ENCODE measurements around the gene KCNIP3.
"Not testable (repeated sequence)": the region's sequence is repeated elsewhere in the genome, so short reads cannot be mapped to it uniquely, and the experiment has no call there.

The KCNIP3 gene

DNA sequence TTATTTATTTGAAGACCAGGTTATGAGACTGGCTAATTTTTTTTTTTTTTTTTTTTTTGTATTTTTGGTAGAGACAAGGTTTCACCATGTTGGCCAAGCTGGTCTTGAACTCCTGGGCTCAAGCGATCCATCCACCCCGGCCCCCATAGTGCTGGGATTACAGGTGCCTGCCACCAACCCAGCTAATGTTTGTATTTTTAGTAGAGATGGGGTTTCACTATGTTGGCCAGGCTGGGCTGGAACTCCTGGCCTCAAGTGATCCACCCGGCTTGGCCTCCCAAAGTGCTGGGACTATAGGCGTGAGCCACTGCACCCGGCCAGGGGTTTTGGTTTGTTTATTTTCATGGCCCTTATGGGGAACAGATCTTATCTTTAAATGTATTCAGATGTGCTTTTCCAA, 27.4 kb upstream of the KCNIP3 start:
- not testable (repeated sequence) for H2BK120ac ChIP-seq (ENCODE audit: low read depth, low read length); H2AFZ ChIP-seq (ENCODE audit: low read length); H2BK5ac ChIP-seq (ENCODE audit: low read length); H3K14ac ChIP-seq (ENCODE audit: low read length); H3K27ac ChIP-seq (replicated peaks; ENCODE audit: low read length); H3K79me1 ChIP-seq (ENCODE audit: low read depth, low read length); H3K18ac ChIP-seq (ENCODE audit: low read length); H3K36me3 ChIP-seq (replicated peaks in 1 of 2; ENCODE audit: control insufficient read depth in 2 of 2, insufficient read depth in 2 of 2, low read length in 2 of 2); H2BK12ac ChIP-seq (ENCODE audit: low read length); H3K4me3 ChIP-seq (ENCODE audit: low read length in 2 of 2); H2BK15ac ChIP-seq (ENCODE audit: low read length); H2AK5ac ChIP-seq (ENCODE audit: low read depth, low read length); H3K23ac ChIP-seq (ENCODE audit: low read depth, low read length, poor library complexity); H4K8ac ChIP-seq (ENCODE audit: low read depth, low read length); DNase-seq (ENCODE audit: low spot score); H3K4me2 ChIP-seq (ENCODE audit: insufficient read depth, low read length, poor library complexity, severe bottlenecking); H3K9ac ChIP-seq (ENCODE audit: low read depth, low read length, poor library complexity); H3K9me3 ChIP-seq (replicated peaks in 1 of 2; ENCODE audit: control insufficient read depth in 2 of 2, insufficient read depth in 1 of 2, low read depth in 1 of 2, low read length in 2 of 2); H4K91ac ChIP-seq (ENCODE audit: low read depth, low read length, poor library complexity); H3K27me3 ChIP-seq (ENCODE audit: control insufficient read depth in 3 of 3, insufficient read depth in 3 of 3, low read depth in 1 of 3, low read length in 3 of 3); H3K4ac ChIP-seq (ENCODE audit: low read length)
- WGBS, 2 donors (ENCODE audit: extremely low coverage in 2 of 2, insufficient read length in 2 of 2, insufficient replicate concordance in 1 of 2) = no CpG with 5 or more reads among the region's 5 CpGs
- H3K4me1 ChIP-seq (ENCODE audit: control insufficient read depth in 2 of 2, insufficient read depth in 1 of 2, low read depth in 1 of 2, low read length in 2 of 2) = peaks cover 11 to 12% of the 10 kb centered on the region in 2 donors

DNA sequence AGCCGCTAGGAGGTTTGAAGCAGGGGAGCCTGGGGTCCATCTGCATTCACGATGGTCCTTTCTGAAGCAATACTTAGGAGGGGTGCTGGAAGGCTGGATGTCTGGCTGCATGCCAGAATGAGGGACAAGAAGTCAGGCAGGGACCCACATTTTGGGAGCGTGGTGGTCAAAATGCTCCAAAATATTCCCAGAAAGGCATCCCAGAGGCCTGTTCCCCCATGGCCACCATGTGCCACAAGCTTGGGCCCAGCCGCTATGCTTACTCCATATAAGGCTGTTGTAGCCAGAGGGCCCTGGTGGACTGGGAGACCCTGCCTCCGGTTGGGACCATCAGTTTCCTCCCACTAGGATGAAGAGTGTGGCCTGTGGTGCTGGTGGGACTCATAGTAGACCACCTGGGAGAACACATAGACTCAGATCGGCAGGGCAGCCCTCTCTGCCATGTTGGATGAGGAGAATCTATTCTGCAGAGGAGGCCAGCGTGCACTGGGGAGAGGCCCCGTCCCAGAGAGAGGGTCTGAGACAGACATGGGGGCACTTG, 26.5 kb upstream of the KCNIP3 start:
- H3K9ac ChIP-seq (ENCODE audit: low read depth, low read length, poor library complexity) = no peak overlapping the region
- H3K79me1 ChIP-seq (ENCODE audit: low read depth, low read length) = no peaks in the 10 kb centered on the region
- no peak overlapping the region for H4K8ac ChIP-seq (ENCODE audit: low read depth, low read length)
- H3K36me3 ChIP-seq (replicated peaks in 1 of 2; ENCODE audit: control insufficient read depth in 2 of 2, insufficient read depth in 2 of 2, low read length in 2 of 2) = no peaks in the 10 kb centered on the region
- H2BK5ac ChIP-seq (ENCODE audit: low read length) = peak overlapping the region; percentile 28
- no peak for DNase-seq (ENCODE audit: low spot score)
- H3K4ac ChIP-seq (ENCODE audit: low read length) = no peak overlapping the region
- H3K4me3 ChIP-seq (ENCODE audit: low read length in 2 of 2) = no peak overlapping the region
- no peak overlapping the region for H3K14ac ChIP-seq (ENCODE audit: low read length)
- no peak overlapping the region for H2AFZ ChIP-seq (ENCODE audit: low read length)
- no peak overlapping the region for H3K4me2 ChIP-seq (ENCODE audit: insufficient read depth, low read length, poor library complexity, severe bottlenecking)
- no peak overlapping the region for H2AK5ac ChIP-seq (ENCODE audit: low read depth, low read length)
- H2BK120ac ChIP-seq (ENCODE audit: low read depth, low read length) = no peak overlapping the region
- no peak overlapping the region for H3K23ac ChIP-seq (ENCODE audit: low read depth, low read length, poor library complexity)
- no peak overlapping the region for H2BK12ac ChIP-seq (ENCODE audit: low read length)
- WGBS, 2 donors (ENCODE audit: extremely low coverage in 2 of 2, insufficient read length in 2 of 2, insufficient replicate concordance in 1 of 2) = no CpG with 5 or more reads among the region's 8 CpGs
- H4K91ac ChIP-seq (ENCODE audit: low read depth, low read length, poor library complexity) = no peak overlapping the region
- H3K27me3 ChIP-seq (ENCODE audit: control insufficient read depth in 3 of 3, insufficient read depth in 3 of 3, low read depth in 1 of 3, low read length in 3 of 3) = no peaks in the 10 kb centered on the region
- H3K27ac ChIP-seq (replicated peaks; ENCODE audit: low read length) = no peak overlapping the region
- no peaks in the 10 kb centered on the region for H3K9me3 ChIP-seq (replicated peaks in 1 of 2; ENCODE audit: control insufficient read depth in 2 of 2, insufficient read depth in 1 of 2, low read depth in 1 of 2, low read length in 2 of 2)
- peaks cover 11 to 12% of the 10 kb centered on the region in 2 donors for H3K4me1 ChIP-seq (ENCODE audit: control insufficient read depth in 2 of 2, insufficient read depth in 1 of 2, low read depth in 1 of 2, low read length in 2 of 2)
- no peak overlapping the region for H3K18ac ChIP-seq (ENCODE audit: low read length)
- no peak overlapping the region for H2BK15ac ChIP-seq (ENCODE audit: low read length)

DNA sequence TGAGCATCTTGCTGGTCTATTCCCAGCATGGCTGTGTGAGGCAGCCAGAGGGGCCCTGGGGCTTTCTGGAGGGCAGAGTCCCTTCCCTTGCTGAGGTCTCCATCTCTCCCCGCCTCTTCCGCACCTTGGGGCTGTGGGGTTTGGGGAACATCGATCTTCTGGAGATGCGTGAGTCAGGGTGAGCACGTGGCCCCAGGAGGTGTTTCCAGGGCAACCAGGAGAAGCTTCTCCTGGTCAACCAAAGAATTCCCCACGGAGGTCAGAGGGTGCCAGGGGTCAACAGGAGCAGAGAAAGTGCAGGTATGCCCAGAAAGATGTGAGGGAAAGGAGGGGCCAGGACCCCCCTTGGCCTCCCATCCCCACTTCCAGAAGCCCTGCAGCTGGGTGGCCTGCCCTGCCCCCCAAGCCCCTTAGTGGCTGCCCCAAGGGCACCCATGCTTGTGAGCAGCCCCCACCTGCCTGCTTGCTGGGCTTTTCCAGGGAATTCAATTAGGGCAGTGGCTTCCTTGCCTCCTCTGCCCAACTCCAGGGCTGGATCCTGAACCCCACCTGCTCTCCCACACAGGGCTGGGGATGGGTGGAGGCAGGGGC, 25.7 kb upstream of the KCNIP3 start:
- no peaks in the 10 kb centered on the region for H3K9me3 ChIP-seq (replicated peaks in 1 of 2; ENCODE audit: control insufficient read depth in 2 of 2, insufficient read depth in 1 of 2, low read depth in 1 of 2, low read length in 2 of 2)
- no peak overlapping the region for H4K8ac ChIP-seq (ENCODE audit: low read depth, low read length)
- no peak for DNase-seq (ENCODE audit: low spot score)
- H3K27me3 ChIP-seq (ENCODE audit: control insufficient read depth in 3 of 3, insufficient read depth in 3 of 3, low read depth in 1 of 3, low read length in 3 of 3) = no peaks in the 10 kb centered on the region
- no peak overlapping the region for H2AK5ac ChIP-seq (ENCODE audit: low read depth, low read length)
- H3K18ac ChIP-seq (ENCODE audit: low read length) = peak overlapping the region; percentile 15
- no CpG with 5 or more reads among the region's 6 CpGs for WGBS, 2 donors (ENCODE audit: extremely low coverage in 2 of 2, insufficient read length in 2 of 2, insufficient replicate concordance in 1 of 2)
- no peaks in the 10 kb centered on the region for H3K36me3 ChIP-seq (replicated peaks in 1 of 2; ENCODE audit: control insufficient read depth in 2 of 2, insufficient read depth in 2 of 2, low read length in 2 of 2)
- no peak overlapping the region for H3K14ac ChIP-seq (ENCODE audit: low read length)
- no peak overlapping the region for H3K4me2 ChIP-seq (ENCODE audit: insufficient read depth, low read length, poor library complexity, severe bottlenecking)
- H3K79me1 ChIP-seq (ENCODE audit: low read depth, low read length) = no peaks in the 10 kb centered on the region
- no peak overlapping the region for H3K27ac ChIP-seq (replicated peaks; ENCODE audit: low read length)
- H2AFZ ChIP-seq (ENCODE audit: low read length) = no peak overlapping the region
- no peak overlapping the region for H3K4me3 ChIP-seq (ENCODE audit: low read length in 2 of 2)
- H2BK120ac ChIP-seq (ENCODE audit: low read depth, low read length) = no peak overlapping the region
- no peak overlapping the region for H2BK15ac ChIP-seq (ENCODE audit: low read length)
- H3K4me1 ChIP-seq (ENCODE audit: control insufficient read depth in 2 of 2, insufficient read depth in 1 of 2, low read depth in 1 of 2, low read length in 2 of 2) = peaks cover 11 to 12% of the 10 kb centered on the region in 2 donors
- no peak overlapping the region for H3K4ac ChIP-seq (ENCODE audit: low read length)
- H4K91ac ChIP-seq (ENCODE audit: low read depth, low read length, poor library complexity) = no peak overlapping the region
- no peak overlapping the region for H3K23ac ChIP-seq (ENCODE audit: low read depth, low read length, poor library complexity)
- H2BK5ac ChIP-seq (ENCODE audit: low read length) = no peak overlapping the region
- H2BK12ac ChIP-seq (ENCODE audit: low read length) = no peak overlapping the region
- no peak overlapping the region for H3K9ac ChIP-seq (ENCODE audit: low read depth, low read length, poor library complexity)

DNA sequence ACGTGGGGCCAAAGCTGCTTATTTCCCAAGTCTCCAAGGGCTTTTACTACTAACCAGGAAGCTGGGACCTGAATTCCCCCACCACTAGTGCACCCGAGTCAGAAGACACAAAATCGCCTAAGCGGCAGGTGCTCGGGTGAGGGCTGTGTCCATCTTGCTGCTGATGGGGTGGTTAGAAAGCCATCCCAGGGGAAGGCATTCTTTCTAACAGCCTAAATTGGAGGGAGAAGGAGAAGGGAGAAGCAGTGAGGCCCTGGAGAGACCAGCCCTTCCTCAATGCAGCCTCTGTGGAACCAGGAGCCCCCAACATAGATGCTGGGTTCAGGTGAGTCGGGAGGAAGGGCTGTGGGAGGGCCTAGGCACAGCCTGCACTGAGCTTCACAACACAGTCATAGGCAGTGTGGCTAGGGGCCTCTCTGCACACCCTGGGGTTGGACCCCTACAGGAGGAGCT, 24.8 kb upstream of the KCNIP3 start:
- Histone ChIP-seq H3K4me3 (ENCODE audit: low read length in 2 of 2) (no peak overlapping the region), H4K91ac (ENCODE audit: low read depth, low read length, poor library complexity) (no peak overlapping the region), H2BK15ac (ENCODE audit: low read length) (no peak overlapping the region), H3K79me1 (ENCODE audit: low read depth, low read length) (no peaks in the 10 kb centered on the region), H3K14ac (ENCODE audit: low read length) (no peak overlapping the region), H4K8ac (ENCODE audit: low read depth, low read length) (no peak overlapping the region), H3K4ac (ENCODE audit: low read length) (no peak overlapping the region), H3K27ac (replicated peaks; ENCODE audit: low read length) (no peak overlapping the region), H3K4me1 (ENCODE audit: control insufficient read depth in 2 of 2, insufficient read depth in 1 of 2, low read depth in 1 of 2, low read length in 2 of 2) (peaks cover 11 to 12% of the 10 kb centered on the region in 2 donors), H3K27me3 (ENCODE audit: control insufficient read depth in 3 of 3, insufficient read depth in 3 of 3, low read depth in 1 of 3, low read length in 3 of 3) (no peaks in the 10 kb centered on the region), H3K18ac (ENCODE audit: low read length) (no peak overlapping the region), H2AK5ac (ENCODE audit: low read depth, low read length) (peak overlapping the region; percentile 57), H2BK120ac (ENCODE audit: low read depth, low read length) (no peak overlapping the region), H3K23ac (ENCODE audit: low read depth, low read length, poor library complexity) (peak overlapping the region; percentile 17), H2BK5ac (ENCODE audit: low read length) (peak overlapping the region; percentile 29), H2AFZ (ENCODE audit: low read length) (no peak overlapping the region), H3K9me3 (replicated peaks in 1 of 2; ENCODE audit: control insufficient read depth in 2 of 2, insufficient read depth in 1 of 2, low read depth in 1 of 2, low read length in 2 of 2) (no peaks in the 10 kb centered on the region), H2BK12ac (ENCODE audit: low read length) (no peak overlapping the region), H3K4me2 (ENCODE audit: insufficient read depth, low read length, poor library complexity, severe bottlenecking) (no peak overlapping the region), H3K9ac (ENCODE audit: low read depth, low read length, poor library complexity) (no peak overlapping the region), H3K36me3 (replicated peaks in 1 of 2; ENCODE audit: control insufficient read depth in 2 of 2, insufficient read depth in 2 of 2, low read length in 2 of 2) (no peaks in the 10 kb centered on the region)
- no peak for DNase-seq (ENCODE audit: low spot score)
- WGBS, 2 donors (ENCODE audit: extremely low coverage in 2 of 2, insufficient read length in 2 of 2, insufficient replicate concordance in 1 of 2) = no CpG with 5 or more reads among the region's 6 CpGs

Data from neuronal stem cell (in vitro differentiated cells).